ENCODE measurements around the gene SH3PXD2A. TPM values are rescaled to one million over a fixed set of nuclear protein-coding genes. Genes with fewer than 3 reads are reported as not detected.

The SH3PXD2A gene
- total and polyA plus RNA-seq, 9 of the 15 experiments (the other 6 are each of a cell fraction or from before 2014, with no cell fraction given), result 0.41 to 9.3 (median 2.5) TPM

DNA sequence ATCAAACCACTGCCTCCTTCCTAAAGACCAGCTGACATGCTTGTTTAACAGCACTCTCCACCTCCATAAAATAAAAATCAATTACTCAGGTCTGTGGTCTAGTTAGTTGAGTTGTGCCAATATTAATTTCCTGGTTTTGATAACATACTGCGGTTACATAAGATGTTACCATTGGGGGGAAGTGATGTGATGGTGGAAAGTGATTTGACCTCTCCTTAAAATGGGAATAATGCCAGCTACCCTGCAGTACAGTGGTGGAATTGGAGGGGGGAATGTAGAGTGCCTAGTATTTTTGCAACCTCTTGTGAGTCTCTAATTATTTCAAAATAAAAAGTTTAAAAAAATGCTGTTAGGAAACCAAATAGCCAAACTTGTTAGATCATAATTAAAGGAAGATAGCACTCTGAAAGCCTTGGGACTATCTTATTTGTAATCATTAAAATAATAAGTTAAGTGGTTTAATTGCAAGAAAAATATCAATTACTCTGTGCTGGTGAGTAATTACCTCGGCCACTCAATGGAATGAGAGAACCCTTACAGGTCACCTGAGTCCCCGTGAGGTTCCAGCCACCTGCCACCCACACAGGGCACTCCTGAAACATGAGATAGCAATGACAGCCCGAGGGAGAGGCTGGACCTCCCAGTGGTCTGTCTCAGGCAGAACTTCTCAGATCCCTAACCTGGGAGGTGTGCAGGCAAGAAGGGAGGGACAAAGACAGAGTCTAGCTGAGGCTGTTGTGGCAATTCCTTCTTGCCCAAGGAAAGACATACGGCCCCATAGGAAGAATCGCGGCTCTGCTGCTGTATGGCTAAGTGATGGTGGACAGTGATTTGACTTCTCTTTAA, 94.1 kb downstream of the SH3PXD2A start:
- no peak overlapping the region for H3K4me3 ChIP-seq
- no peaks in the 10 kb centered on the region for H3K79me2 ChIP-seq (ENCODE audit: control insufficient read depth, insufficient read depth, low read length)
- intact Hi-C loops (cut with micrococcal nuclease) (no loop called here), in situ Hi-C loops (cut with MboI) (no loop called here)
- no peaks in the 10 kb centered on the region for H3K9me3 ChIP-seq (replicated peaks; ENCODE audit: control insufficient read depth, insufficient read depth, low read depth, low read length)
- TF ChIP-seq, protein P1, sequence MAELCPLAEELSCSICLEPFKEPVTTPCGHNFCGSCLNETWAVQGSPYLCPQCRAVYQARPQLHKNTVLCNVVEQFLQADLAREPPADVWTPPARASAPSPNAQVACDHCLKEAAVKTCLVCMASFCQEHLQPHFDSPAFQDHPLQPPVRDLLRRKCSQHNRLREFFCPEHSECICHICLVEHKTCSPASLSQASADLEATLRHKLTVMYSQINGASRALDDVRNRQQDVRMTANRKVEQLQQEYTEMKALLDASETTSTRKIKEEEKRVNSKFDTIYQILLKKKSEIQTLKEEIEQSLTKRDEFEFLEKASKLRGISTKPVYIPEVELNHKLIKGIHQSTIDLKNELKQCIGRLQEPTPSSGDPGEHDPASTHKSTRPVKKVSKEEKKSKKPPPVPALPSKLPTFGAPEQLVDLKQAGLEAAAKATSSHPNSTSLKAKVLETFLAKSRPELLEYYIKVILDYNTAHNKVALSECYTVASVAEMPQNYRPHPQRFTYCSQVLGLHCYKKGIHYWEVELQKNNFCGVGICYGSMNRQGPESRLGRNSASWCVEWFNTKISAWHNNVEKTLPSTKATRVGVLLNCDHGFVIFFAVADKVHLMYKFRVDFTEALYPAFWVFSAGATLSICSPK (IDR thresholded peaks at IDR 0.05; ENCODE audit: borderline replicate concordance), result no peak
- TF ChIP-seq ZFX (CRISPR knock-in tag; IDR thresholded peaks at IDR 0.05) (no peak), NBN (IDR thresholded peaks at IDR 0.05; ENCODE audit: low read depth) (no peak), ZNF133 (CRISPR knock-in tag; IDR thresholded peaks at IDR 0.05) (no peak), ZEB2 (IDR thresholded peaks at IDR 0.05) (no peak), ZNF785 (CRISPR knock-in tag; IDR thresholded peaks at IDR 0.05) (no peak), SETDB1 (IDR thresholded peaks at IDR 0.05; ENCODE audit: low read length) (no peak), ZNF830 (CRISPR knock-in tag; IDR thresholded peaks at IDR 0.05) (no peak), PHF21A (IDR thresholded peaks at IDR 0.05; ENCODE audit: borderline replicate concordance, low read depth) (no peak), STAT5B (CRISPR knock-in tag; IDR thresholded peaks at IDR 0.05) (no peak), FOXA3 (CRISPR knock-in tag; conservative IDR thresholded peaks at IDR 0.05 in 1 of 2, IDR thresholded peaks at IDR 0.05 in 1 of 2) (no peak), CTBP1 (IDR thresholded peaks at IDR 0.05; ENCODE audit: borderline replicate concordance) (no peak)
- TF ChIP-seq, protein P2, sequence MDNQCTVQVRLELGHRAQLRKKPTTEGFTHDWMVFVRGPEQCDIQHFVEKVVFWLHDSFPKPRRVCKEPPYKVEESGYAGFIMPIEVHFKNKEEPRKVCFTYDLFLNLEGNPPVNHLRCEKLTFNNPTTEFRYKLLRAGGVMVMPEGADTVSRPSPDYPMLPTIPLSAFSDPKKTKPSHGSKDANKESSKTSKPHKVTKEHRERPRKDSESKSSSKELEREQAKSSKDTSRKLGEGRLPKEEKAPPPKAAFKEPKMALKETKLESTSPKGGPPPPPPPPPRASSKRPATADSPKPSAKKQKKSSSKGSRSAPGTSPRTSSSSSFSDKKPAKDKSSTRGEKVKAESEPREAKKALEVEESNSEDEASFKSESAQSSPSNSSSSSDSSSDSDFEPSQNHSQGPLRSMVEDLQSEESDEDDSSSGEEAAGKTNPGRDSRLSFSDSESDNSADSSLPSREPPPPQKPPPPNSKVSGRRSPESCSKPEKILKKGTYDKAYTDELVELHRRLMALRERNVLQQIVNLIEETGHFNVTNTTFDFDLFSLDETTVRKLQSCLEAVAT (IDR thresholded peaks at IDR 0.05), result no peak
- TF ChIP-seq, protein P3, sequence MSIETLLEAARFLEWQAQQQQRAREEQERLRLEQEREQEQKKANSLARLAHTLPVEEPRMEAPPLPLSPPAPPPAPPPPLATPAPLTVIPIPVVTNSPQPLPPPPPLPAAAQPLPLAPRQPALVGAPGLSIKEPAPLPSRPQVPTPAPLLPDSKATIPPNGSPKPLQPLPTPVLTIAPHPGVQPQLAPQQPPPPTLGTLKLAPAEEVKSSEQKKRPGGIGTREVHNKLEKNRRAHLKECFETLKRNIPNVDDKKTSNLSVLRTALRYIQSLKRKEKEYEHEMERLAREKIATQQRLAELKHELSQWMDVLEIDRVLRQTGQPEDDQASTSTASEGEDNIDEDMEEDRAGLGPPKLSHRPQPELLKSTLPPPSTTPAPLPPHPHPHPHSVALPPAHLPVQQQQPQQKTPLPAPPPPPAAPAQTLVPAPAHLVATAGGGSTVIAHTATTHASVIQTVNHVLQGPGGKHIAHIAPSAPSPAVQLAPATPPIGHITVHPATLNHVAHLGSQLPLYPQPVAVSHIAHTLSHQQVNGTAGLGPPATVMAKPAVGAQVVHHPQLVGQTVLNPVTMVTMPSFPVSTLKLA (conservative IDR thresholded peaks at IDR 0.05), result no peak
- TF ChIP-seq, protein P4, sequence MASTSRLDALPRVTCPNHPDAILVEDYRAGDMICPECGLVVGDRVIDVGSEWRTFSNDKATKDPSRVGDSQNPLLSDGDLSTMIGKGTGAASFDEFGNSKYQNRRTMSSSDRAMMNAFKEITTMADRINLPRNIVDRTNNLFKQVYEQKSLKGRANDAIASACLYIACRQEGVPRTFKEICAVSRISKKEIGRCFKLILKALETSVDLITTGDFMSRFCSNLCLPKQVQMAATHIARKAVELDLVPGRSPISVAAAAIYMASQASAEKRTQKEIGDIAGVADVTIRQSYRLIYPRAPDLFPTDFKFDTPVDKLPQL (IDR thresholded peaks at IDR 0.05; ENCODE audit: extremely low read depth, insufficient read length), result no peak
- H3K4me2 ChIP-seq (ENCODE audit: insufficient read depth, low read length), result no peak overlapping the region
- no peak for FAIRE-seq
- H3K9me1 ChIP-seq (ENCODE audit: control insufficient read depth, insufficient read depth, low read length), result no peaks in the 10 kb centered on the region
- H4K20me1 ChIP-seq (replicated peaks; ENCODE audit: control insufficient read depth, insufficient read depth, low read length), result no peaks in the 10 kb centered on the region
- CTCF ChIA-PET (ENCODE audit: low intra/inter-chr PET ratio), result no interaction called here
- H3K4me1 ChIP-seq (replicated peaks in 1 of 2; ENCODE audit: control insufficient read depth in 2 of 2, insufficient read depth in 2 of 2, low read length in 2 of 2), result peaks cover 9 to 10% of the 10 kb centered on the region in 2 experiments; a peak in 4 of 5 replicates
- H3K27me3 ChIP-seq (ENCODE audit: control insufficient read depth in 2 of 2, insufficient read depth in 2 of 2, low read length in 2 of 2), result peaks cover 0 to 12% of the 10 kb centered on the region in 2 experiments; a peak in 1 of 5 replicates
- WGBS (ENCODE audit: insufficient coverage, low coverage, missing lambda C conversion rate), result 13% methylated on average over 7 of the region's 7 CpGs
- no peak for DNase-seq (ENCODE audit: extremely low read depth in 1 of 4, low spot score in 3 of 4)
- H3K9ac ChIP-seq (ENCODE audit: insufficient read depth in 1 of 2, low read depth in 2 of 2, low read length in 2 of 2), result no peak overlapping the region
- H3K36me3 ChIP-seq (ENCODE audit: control insufficient read depth, insufficient read depth, low read length), result no peaks in the 10 kb centered on the region
- H3K27ac ChIP-seq (ENCODE audit: extremely low read depth, low read depth, low read length), result no peak overlapping the region
- no peak overlapping the region for H2AFZ ChIP-seq (ENCODE audit: low read depth, low read length)
- POLR2A ChIA-PET, result no interaction called here
- no TSS peak for BruUV-seq (replicated peaks)
- no peak for ATAC-seq

Measured in K562 (cell line).